Fibroblast of mammary gland (primary cell): Measurements from ENCODE around the gene HOXC10.

Experiments used
- DNase-seq: peaks from one replicate; pipeline ENCODE4 v3.0.0-alpha.2; 2010; ENCODE audit warnings: low read depth
- H3K4me3 ChIP-seq: 2 replicates; pipeline ENCODE4 v1.5.1; 2011; ENCODE audit warnings: low read depth, mild to moderate bottlenecking, low read length, moderate library complexity; ENCODE audit not compliant: control insufficient read depth
- CTCF ChIP-seq: conservative IDR thresholded peaks from 2 replicates; pipeline ENCODE4 v1.5.1; 2011; ENCODE audit warnings: low read depth, low read length, inconsistent platforms; ENCODE audit not compliant: control insufficient read depth, insufficient read depth

The HOXC10 gene

GRCh38 chr12:53996240-53997203 lies 11.6 kb downstream of the HOXC10 start:
- no peak for TF ChIP-seq CTCF
- peak overlapping the region; percentile 49 for H3K4me3 ChIP-seq
- DNase-seq, result no peak

GRCh38 chr12:53997204-53998109 lies 12.5 kb downstream of the HOXC10 start:
- peak overlapping the region; percentile 3 for H3K4me3 ChIP-seq
- no peak for DNase-seq
- TF ChIP-seq CTCF, result no peak

- no peak for DNase-seq
- peak overlapping the region; percentile 84 for H3K4me3 ChIP-seq
- TF ChIP-seq CTCF, result no peak
Measured at GRCh38 chr12:53998110-53998899, 13.4 kb downstream of the HOXC10 start.

GRCh38 chr12:53998900-53999236 lies 13.9 kb downstream of the HOXC10 start:
- DNase-seq, result no peak
- peak overlapping the region; percentile 84 for H3K4me3 ChIP-seq
- no peak for TF ChIP-seq CTCF

GRCh38 chr12:53999559-54000115 lies 14.7 kb downstream of the HOXC10 start:
- no peak for TF ChIP-seq CTCF

More at GRCh38 chr12:53999559-54000115, 14.7 kb downstream of the HOXC10 start:
- peak overlapping the region; percentile 84 for H3K4me3 ChIP-seq
- peak; percentile 89 for DNase-seq
